Measurements from ENCODE around the gene YTHDF1. TPM values are rescaled to one million over a fixed set of nuclear protein-coding genes. Genes with fewer than 3 reads are reported as not detected.

Gene YTHDF1
- total and polyA plus RNA-seq, 2 of the 4 experiments (the other 2 are of a cell fraction): 10.9 to 22.6 TPM

DNA sequence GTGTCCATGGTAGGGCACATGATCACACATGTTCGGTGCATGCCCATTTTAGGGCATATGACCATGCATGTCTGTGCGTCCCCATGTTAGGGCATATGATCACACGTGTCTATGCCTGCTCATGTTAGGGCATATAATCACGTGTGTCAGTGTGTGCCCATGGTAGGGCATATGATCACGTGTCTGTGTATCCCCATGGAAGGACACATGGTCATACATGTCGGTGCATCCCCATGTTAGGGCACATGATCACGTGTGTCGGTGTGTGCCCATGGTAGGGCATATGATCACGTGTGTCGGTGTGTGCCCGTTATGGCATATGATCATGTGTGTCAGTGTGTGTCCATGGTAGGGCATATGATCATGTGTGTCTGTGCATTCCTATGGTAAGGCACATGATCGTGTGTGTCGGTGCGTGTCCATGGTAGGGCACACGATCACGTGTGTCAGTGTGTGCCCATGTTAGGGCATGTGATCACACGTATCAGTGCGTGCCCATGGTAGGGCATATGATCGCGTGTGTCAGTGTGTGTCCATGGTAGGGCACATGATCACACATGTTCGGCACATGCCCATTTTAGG is 30.6 kb downstream of the YTHDF1 start (continued):
- TF ChIP-seq, protein P1, sequence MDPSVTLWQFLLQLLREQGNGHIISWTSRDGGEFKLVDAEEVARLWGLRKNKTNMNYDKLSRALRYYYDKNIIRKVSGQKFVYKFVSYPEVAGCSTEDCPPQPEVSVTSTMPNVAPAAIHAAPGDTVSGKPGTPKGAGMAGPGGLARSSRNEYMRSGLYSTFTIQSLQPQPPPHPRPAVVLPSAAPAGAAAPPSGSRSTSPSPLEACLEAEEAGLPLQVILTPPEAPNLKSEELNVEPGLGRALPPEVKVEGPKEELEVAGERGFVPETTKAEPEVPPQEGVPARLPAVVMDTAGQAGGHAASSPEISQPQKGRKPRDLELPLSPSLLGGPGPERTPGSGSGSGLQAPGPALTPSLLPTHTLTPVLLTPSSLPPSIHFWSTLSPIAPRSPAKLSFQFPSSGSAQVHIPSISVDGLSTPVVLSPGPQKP (IDR thresholded peaks at IDR 0.05; ENCODE audit: borderline replicate concordance, low read depth, low read length): no peak
- no peak for TF ChIP-seq RCOR1 (IDR thresholded peaks at IDR 0.05; ENCODE audit: insufficient replicate concordance, low read length)

- Histone ChIP-seq H2BK20ac (ENCODE audit: low read depth, low read length) (no peak overlapping the region), H2AK9ac (replicated peaks; ENCODE audit: low read depth, low read length, poor library complexity) (no peak overlapping the region), H2AK5ac (ENCODE audit: low read depth, low read length) (no peak overlapping the region), H2BK120ac (ENCODE audit: low read depth, low read length) (no peak overlapping the region), H3K4me1 (ENCODE audit: control insufficient read depth, insufficient read depth, low read length) (no peaks in the 10 kb centered on the region), H2BK15ac (ENCODE audit: low read depth, low read length) (no peak overlapping the region), H2AFZ (replicated peaks; ENCODE audit: low read length, poor library complexity) (no peak overlapping the region), H3K18ac (ENCODE audit: low read depth, low read length) (no peak overlapping the region), H3K4me2 (ENCODE audit: low read depth, low read length) (no peak overlapping the region), H3K9me3 (ENCODE audit: control insufficient read depth, insufficient read depth, low read length) (no peaks in the 10 kb centered on the region), H3K27me3 (ENCODE audit: control insufficient read depth, insufficient read depth, low read length) (peaks cover 37% of the 10 kb centered on the region; the same call in 1 of the 2 replicates), H3K9me1 (ENCODE audit: insufficient read depth, low read length) (peaks cover 7% of the 10 kb centered on the region), H3K23ac (ENCODE audit: low read depth, low read length) (no peak overlapping the region), H4K5ac (ENCODE audit: low read depth, low read length) (no peak overlapping the region), H3K9ac (ENCODE audit: low read depth, low read length) (no peak overlapping the region), H3K4ac (ENCODE audit: low read depth, low read length) (no peak overlapping the region), H3K56ac (ENCODE audit: extremely low read depth, insufficient read depth, low read length) (no peak overlapping the region), H3K79me1 (ENCODE audit: low read depth in 1 of 2, low read length in 2 of 2) (no peaks in the 10 kb centered on the region), H3K4me3 (ENCODE audit: insufficient read depth, low read depth, low read length) (no peak overlapping the region), H2BK5ac (ENCODE audit: low read depth, low read length, poor library complexity, severe bottlenecking) (no peak overlapping the region), H3K36me3 (ENCODE audit: control insufficient read depth, insufficient read depth, low read length) (no peaks in the 10 kb centered on the region), H3K14ac (replicated peaks; ENCODE audit: low read depth, low read length) (no peak overlapping the region), H3K27ac (ENCODE audit: insufficient read depth, low read length) (no peak overlapping the region), H4K91ac (ENCODE audit: insufficient read depth, low read depth, low read length) (no peak overlapping the region), H4K20me1 (ENCODE audit: insufficient read depth, low read length) (peaks cover 11% of the 10 kb centered on the region), H4K8ac (ENCODE audit: low read depth in 2 of 2, low read length in 2 of 2) (no peak overlapping the region)
- POLR2A ChIA-PET (ENCODE audit: unreplicated experiment): no interaction called here
- dilution Hi-C loops (cut with HindIII; ENCODE audit: low sequenced_read_pairs, unreplicated experiment) (no loop called here), intact Hi-C loops (cut with micrococcal nuclease) (loop anchor here (10.0 kb wide), 1 partner anchor 129 kb away; no protein-coding TSS in a partner anchor), in situ Hi-C loops (cut with MboI; ENCODE audit: low sequenced_read_pairs) (no loop called here)
- TF ChIP-seq BHLHE40 (IDR thresholded peaks at IDR 0.05; ENCODE audit: low read depth, low read length): no peak
- TF ChIP-seq CTCF (conservative IDR thresholded peaks at IDR 0.05; ENCODE audit: low read depth, low read length): peak; percentile 63
- TF ChIP-seq SMC3 (IDR thresholded peaks at IDR 0.05; ENCODE audit: low read depth, low read length): peak; percentile 49
- TF ChIP-seq RAD21 (IDR thresholded peaks at IDR 0.05; ENCODE audit: low read length): peak; percentile 66
- CTCF ChIA-PET: interaction anchor here (1.0 to 1.1 kb wide), 2 partner anchors 10 to 50 kb away, joined by 3 read pairs; no protein-coding TSS in a partner anchor
- no TSS peak for BruUV-seq (replicated peaks)
- WGBS, 2 experiments (ENCODE audit: extremely low coverage in 2 of 2, insufficient read length in 1 of 2): 48% methylated on average over 2 of the region's 13 CpGs; no CpG with 5 or more reads in 1 of the 2 experiments
- no peak for DNase-seq
- peak; percentile 65 for ATAC-seq (ENCODE audit: low read depth)
Observed at GRCh38 chr20:63183422-63184146, 32.3 kb downstream of the YTHDF1 start.
